COLO829 (cell line): ENCODE results near the gene RNF5.
"Not testable (repeated sequence)": the region's sequence is repeated elsewhere in the genome, so short reads cannot be mapped to it uniquely, and the experiment has no call there.

Experiments
- DNase-seq: peaks from one replicate; pipeline ENCODE4 v3.0.0; 2012; ENCODE audit warnings: low spot score

Gene RNF5, protein sequence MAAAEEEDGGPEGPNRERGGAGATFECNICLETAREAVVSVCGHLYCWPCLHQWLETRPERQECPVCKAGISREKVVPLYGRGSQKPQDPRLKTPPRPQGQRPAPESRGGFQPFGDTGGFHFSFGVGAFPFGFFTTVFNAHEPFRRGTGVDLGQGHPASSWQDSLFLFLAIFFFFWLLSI

DNA sequence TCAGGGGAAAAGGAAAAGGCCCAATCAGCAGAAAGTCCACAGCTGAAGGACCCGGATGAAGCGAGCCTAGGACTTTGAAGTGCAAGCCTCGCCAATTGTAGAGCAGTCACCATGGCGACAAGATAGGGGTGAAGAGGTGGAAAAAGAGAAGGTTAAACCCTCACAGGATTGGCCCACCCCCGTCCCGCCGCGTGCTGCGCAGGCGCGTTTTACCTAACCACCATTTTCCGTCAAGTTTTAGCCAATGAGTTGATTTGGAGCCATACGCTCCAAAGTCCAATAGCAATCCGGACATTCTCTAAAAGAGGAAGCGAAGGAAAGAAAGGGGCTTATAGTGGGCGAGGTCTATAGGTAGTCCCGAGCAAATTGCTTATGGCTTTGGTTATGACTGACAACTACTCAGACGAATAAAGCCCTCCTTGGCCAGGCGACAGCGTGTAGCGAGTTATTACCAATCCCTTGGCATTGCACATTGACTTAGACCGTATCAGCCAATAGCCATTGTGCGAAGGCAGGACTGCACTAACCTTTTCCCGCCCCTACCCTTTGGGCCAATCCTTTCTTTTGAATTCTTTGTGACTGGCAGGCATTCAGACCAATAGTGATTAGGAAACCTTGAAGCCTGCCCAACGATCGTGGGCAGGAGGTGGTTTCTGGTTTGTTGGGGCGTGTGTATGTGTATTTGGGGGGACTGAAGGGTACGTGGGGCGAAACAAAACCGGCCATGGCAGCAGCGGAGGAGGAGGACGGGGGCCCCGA, at the start of gene RNF5:
TSS of gene RNF5 (plus strand) at position 618 of the 759 bp plus-strand sequence. CDS start at position 725, 107 bp downstream.
- peak; percentile 99 for DNase-seq

DNA sequence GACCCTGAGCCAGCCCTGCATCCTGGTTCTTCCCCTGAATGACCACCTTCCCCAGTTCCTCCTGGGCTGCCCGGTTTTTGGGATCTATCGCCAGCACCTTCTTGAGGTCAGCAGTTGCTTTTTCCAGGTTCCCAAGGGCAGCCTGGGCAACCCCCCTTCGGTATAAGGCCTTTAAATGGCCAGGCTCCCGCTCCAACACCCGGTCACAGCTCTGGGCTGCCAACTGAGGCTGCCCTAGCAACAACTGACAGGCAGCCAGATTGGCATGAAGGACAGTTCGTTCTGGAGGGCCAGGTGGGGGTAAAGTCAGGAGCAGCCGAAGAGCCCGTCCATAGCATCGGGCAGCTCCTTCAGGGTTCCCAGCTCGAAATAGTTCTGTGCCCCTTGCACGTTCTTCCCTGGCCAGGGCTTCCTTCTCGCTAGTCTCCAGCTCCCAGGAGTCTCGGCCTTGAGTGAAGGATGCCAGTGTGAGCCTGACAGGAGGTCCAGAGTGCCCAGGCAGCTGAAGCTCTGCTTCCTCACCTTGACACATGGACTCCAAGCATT, 49.4 kb upstream of the RNF5 start:
- DNase-seq = no peak

GRCh38 chr6:32129297-32130088, 48.7 kb upstream of the RNF5 start:
- DNase-seq = no peak

- DNase-seq = no peak
These were observed 46.7 kb upstream of the RNF5 start for GRCh38 chr6:32131439-32131948.

GRCh38 chr6:32132110-32132509, 46.1 kb upstream of the RNF5 start:
- DNase-seq = no peak

- DNase-seq = no peak
These were observed 44.4 kb upstream of the RNF5 start for GRCh38 chr6:32133786-32134185.

DNA sequence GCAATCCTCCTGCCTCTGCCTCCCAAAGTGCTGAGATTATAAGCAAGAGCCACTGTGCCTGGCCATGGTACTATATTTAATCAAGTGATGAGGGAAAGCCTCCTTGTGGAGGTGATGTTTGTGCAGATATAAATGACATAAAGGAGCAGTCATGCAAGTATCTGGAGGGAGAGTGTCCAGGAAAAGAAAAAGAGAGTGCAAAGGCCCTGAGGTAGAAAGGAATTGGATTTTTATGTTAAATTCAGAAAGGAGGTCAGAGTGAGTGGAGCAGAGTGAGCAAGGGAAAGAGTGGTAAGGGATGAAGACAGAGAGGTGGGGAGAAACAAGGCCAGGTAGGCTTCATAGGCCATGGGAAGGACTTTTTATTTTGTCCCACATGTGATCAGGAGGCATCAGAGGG, 40.8 kb upstream of the RNF5 start:
- no peak for DNase-seq

GRCh38 chr6:32139590-32139989, 38.6 kb upstream of the RNF5 start:
- DNase-seq = no peak

DNA sequence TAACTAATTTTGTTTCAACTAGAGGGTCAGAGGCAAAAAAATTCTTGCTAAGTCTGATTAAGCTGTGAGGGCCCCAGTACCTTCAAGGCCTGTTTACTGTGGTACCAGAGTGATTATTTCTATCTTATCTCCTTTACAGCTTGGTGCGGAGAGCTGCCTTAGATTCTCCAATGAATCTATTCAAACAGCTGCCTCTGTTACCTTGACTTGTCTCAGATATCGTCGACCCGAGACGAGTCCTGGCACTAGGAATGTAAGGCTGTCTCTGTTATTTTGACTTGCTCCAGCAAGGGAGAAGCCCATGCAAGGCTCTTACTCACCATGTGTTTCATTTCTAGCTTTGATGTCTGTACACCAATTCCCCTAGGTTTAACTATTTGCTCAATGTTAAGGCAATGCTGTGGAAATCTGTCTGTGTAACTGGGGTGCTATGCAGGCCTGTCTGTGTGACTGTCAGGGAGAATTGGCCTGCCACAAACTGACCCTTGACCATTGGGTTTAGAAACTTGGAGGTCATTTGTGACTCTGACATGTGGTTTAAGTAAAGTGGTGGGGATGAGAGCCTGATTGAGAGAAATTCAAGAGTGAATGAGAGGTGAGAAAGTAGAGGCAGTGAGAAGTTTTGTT, 37.7 kb upstream of the RNF5 start:
- DNase-seq = no peak

GRCh38 chr6:32144238-32144637, 34.0 kb upstream of the RNF5 start:
- DNase-seq = not testable (repeated sequence)

GRCh38 chr6:32146287-32146686, 31.9 kb upstream of the RNF5 start:
- no peak for DNase-seq

GRCh38 chr6:32146687-32147086, 31.5 kb upstream of the RNF5 start:
- DNase-seq = no peak

- no peak for DNase-seq
These were observed 30.6 kb upstream of the RNF5 start for GRCh38 chr6:32147401-32148132.

- DNase-seq = no peak
These were observed 29.7 kb upstream of the RNF5 start for GRCh38 chr6:32148289-32149091.

- DNase-seq = no peak
These were observed 29.0 kb upstream of the RNF5 start for GRCh38 chr6:32149092-32149755.

- DNase-seq = no peak
These were observed 28.0 kb upstream of the RNF5 start for GRCh38 chr6:32149932-32150870.

GRCh38 chr6:32151181-32151862, 26.9 kb upstream of the RNF5 start:
- no peak for DNase-seq
